Right atrium auricular region (tissue), 2 donors: Measurements from ENCODE around the gene ARF5. TPM values are rescaled to one million over a fixed set of nuclear protein-coding genes. Genes with fewer than 3 reads are reported as not detected.
"Not testable (repeated sequence)": the region's sequence is repeated elsewhere in the genome, so short reads cannot be mapped to it uniquely, and the experiment has no call there.

Experiments
- DNase-seq: peaks from one replicate; pipeline ENCODE4 v3.0.0-alpha.2; 2019; ENCODE audit warnings: low spot score
- H3K27ac ChIP-seq, 2 donors: fragments of 200-600 bp; sonication (generic); 1 replicate in 1 of 2; 2 replicates in 1 of 2; pipeline ENCODE4 v1.5.1; 2016 to 2019
- H3K27me3 ChIP-seq, 2 donors: fragments of 200-600 bp; sonication (generic); one replicate each; pipeline versions ENCODE4 v1.5.1 to v1.6.0; 2017 to 2019
- H3K36me3 ChIP-seq: fragments of 200-600 bp; sonication (generic); one replicate; pipeline ENCODE4 v1.5.1; 2016
- H3K4me1 ChIP-seq, 2 donors: fragments of 200-600 bp; sonication (generic); one replicate each; pipeline versions ENCODE4 v1.5.1 to v1.6.0; 2017 to 2019
- H3K4me3 ChIP-seq, 2 donors: fragments of 200-600 bp; sonication (generic); 1 replicate in 1 of 2; 2 replicates in 1 of 2; pipeline ENCODE4 v1.5.1; 2017 to 2019; ENCODE audit warnings: mild to moderate bottlenecking in 1 of 2, moderate library complexity in 1 of 2
- H3K9me3 ChIP-seq, 2 donors: fragments of 200-600 bp; sonication (generic); one replicate each; pipeline ENCODE4 v1.5.1; 2019
- CTCF ChIP-seq, 2 donors: fragments of 200-600 bp; sonication (generic); IDR thresholded peaks; one replicate each; pipeline ENCODE4 v1.5.1; 2019; ENCODE audit warnings: antibody characterized with exemption in 2 of 2
- total RNA-seq, 2 donors: library from RNA; depleted of rRNA; stranded (reverse); fragments of >200 nt; gene quantifications; one replicate each; pipeline ENCODE4 v1.1.0, GENCODE V29; 2016

The ARF5 gene
- 100 to 1,000 TPM; 127 to 146 TPM for total RNA-seq

GRCh38 chr7:127588019-127588696 lies at the start of gene ARF5:
Gene ARF5 (plus strand): TSS chr7:127588411. CDS start chr7:127588499, 88 bp downstream.
- Histone ChIP-seq H3K4me1 (peaks cover 0 to 41% of the 10 kb centered on the region in 2 donors), H3K27ac (peak within 1 kb of the TSS; percentile 93), H3K27me3 (no peaks in the 10 kb centered on the region), H3K36me3 (peaks cover 18% of the 10 kb centered on the region), H3K9me3 (no peaks in the 10 kb centered on the region), H3K4me3 (peak within 1 kb of the TSS; percentile 83 to 88)
- DNase-seq = peak; percentile 86
- no peak for TF ChIP-seq CTCF (IDR thresholded peaks at IDR 0.05)

- no peaks in the 10 kb centered on the region for H3K9me3 ChIP-seq
- no peak overlapping the region for H3K27ac ChIP-seq
- no peak for DNase-seq
- H3K4me3 ChIP-seq = no peak overlapping the region
- H3K4me1 ChIP-seq = peaks cover 0 to 5% of the 10 kb centered on the region in 2 donors
- H3K27me3 ChIP-seq = no peaks in the 10 kb centered on the region
- no peaks in the 10 kb centered on the region for H3K36me3 ChIP-seq
- no peak for TF ChIP-seq CTCF (IDR thresholded peaks at IDR 0.05)
Observed at GRCh38 chr7:127539116-127539515, 49.1 kb upstream of the ARF5 start.

GRCh38 chr7:127540461-127540860 lies 47.8 kb upstream of the ARF5 start:
- H3K4me1 ChIP-seq, H3K4me3 ChIP-seq, H3K36me3 ChIP-seq, DNase-seq, H3K9me3 ChIP-seq, H3K27ac ChIP-seq, H3K27me3 ChIP-seq: not testable (repeated sequence)

GRCh38 chr7:127541548-127541947 lies 46.7 kb upstream of the ARF5 start:
- DNase-seq = no peak
- no peaks in the 10 kb centered on the region for H3K27me3 ChIP-seq
- no peak overlapping the region for H3K4me3 ChIP-seq
- no peak overlapping the region for H3K27ac ChIP-seq
- no peak for TF ChIP-seq CTCF (IDR thresholded peaks at IDR 0.05)
- H3K4me1 ChIP-seq = peaks cover 0 to 5% of the 10 kb centered on the region in 2 donors
- H3K9me3 ChIP-seq = no peaks in the 10 kb centered on the region
- no peaks in the 10 kb centered on the region for H3K36me3 ChIP-seq

- H3K4me3 ChIP-seq = no peak overlapping the region
- no peak for TF ChIP-seq CTCF (IDR thresholded peaks at IDR 0.05)
- H3K27me3 ChIP-seq = no peaks in the 10 kb centered on the region
- no peak for DNase-seq
- no peaks in the 10 kb centered on the region for H3K9me3 ChIP-seq
- H3K36me3 ChIP-seq = no peaks in the 10 kb centered on the region
- no peaks in the 10 kb centered on the region for H3K4me1 ChIP-seq
- no peak overlapping the region for H3K27ac ChIP-seq
Observed at GRCh38 chr7:127546313-127546712, 41.9 kb upstream of the ARF5 start.

- no peaks in the 10 kb centered on the region for H3K4me1 ChIP-seq
- no peak for TF ChIP-seq CTCF (IDR thresholded peaks at IDR 0.05)
- H3K27me3 ChIP-seq = no peaks in the 10 kb centered on the region
- no peak overlapping the region for H3K27ac ChIP-seq
- no peaks in the 10 kb centered on the region for H3K36me3 ChIP-seq
- DNase-seq = no peak
- H3K9me3 ChIP-seq = no peaks in the 10 kb centered on the region
- H3K4me3 ChIP-seq = no peak overlapping the region
Observed at GRCh38 chr7:127550247-127550646, 38.0 kb upstream of the ARF5 start.
